D341Med (cell line): Measurements from ENCODE around the gene EIF3B.
"Not testable (repeated sequence)": the region's sequence is repeated elsewhere in the genome, so short reads cannot be mapped to it uniquely, and the experiment has no call there.

Experiments
- DNase-seq: peaks from one replicate; pipeline ENCODE4 v3.0.0; 2012; ENCODE audit warnings: low spot score

The EIF3B gene

DNA sequence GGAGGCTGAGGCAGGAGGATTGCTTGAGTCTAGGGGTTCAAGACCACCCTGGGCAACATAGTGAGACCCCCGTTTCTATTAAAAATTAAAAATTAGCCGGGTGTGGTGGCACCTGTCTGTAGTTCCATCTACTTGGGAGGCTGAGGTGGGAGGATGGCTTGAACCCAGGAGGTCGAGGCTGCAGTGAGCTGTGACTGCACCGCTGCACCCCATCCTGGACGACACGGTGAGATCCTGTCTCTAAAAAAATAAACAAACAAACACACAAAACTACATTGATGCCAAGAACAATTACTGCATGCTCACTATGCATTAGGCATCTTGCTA is 48.0 kb downstream of the EIF3B start:
- no peak for DNase-seq

DNA sequence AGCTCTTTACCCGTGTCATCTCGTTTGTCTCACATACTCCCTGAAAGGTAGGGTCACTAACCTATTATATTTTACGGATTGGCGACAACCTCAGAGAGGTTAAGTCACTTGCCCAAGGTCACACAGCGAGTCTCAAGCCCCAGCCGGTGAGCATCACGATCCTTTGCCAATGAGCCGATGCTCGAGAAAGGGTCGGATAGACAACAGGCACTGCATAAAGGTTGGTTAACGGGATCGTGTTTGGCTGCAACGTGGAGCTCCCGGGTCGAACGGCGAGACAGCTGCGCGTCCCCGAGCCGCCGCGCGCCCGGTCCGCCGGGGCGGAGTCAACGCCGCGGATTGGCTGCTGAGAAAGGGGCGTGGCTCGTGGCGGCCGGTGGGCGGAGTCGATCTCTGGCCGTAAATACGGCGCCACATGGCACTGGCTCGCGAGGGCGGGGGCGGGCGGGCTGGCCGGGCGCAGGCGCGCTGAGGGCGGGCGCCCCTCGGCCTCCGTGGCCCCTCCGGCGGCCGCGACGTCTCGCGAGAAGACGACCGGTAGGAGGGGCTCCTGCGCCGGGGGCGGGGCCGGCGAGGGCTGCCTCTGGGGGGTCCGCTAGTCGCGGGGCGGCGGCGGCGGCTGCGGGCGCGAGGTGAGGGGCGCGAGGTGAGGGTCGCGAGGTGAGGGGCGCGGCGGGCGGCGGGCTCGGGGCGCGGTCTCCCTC is 48.5 kb downstream of the EIF3B start, which contains the start of gene CHST12:
CHST12 (plus strand) TSS at position 598 of the 704 bp plus-strand sequence. CDS start 29,029 bp downstream, outside the sequence.
- DNase-seq: peak; percentile 100

DNA sequence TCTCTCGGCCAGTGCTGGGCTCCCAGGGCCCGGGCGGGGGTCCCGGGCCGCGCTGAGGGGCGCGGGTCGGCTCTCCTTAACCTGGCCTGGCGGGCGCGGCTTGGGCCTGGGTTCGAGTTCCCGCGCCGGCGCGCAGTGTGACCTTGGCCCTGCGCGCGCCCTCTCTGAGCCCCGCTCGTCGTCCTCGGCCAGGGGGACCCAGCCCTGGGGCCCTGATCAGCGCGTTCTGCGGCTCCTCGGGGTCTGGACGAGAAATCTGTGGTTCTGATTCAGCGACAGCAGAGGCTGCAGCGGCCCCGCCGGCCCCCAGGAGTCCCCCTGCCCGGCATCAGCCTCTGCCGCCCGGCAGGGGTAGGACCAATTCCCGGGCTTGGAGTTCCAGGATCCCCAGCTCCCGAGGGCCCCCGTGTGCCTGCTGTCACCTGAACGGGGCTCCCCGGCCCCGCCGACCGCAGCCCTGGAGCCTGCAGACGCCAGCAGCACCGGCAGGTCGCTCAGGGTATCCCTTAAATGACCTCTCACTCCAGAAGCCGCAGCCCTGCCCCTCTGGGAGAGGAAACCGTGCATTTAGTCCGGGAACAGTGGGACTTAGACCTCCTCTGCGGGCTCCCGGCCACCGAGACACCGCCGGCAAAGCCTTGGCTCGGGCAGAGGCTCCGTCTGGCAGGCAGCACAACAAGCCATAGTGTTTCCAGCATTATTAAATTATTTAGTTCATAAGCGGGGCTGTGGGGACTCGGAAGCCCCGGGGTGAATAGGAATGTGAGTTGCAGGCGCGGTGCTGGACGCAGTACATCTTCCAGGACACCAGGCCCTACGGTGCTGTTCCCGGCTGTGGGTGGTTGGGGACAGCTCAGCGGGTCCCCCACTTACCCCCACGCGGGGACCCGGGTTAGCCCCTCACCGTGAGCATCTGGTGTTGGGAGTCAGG is 49.4 kb downstream of the EIF3B start:
- peak; percentile 70 for DNase-seq

DNA sequence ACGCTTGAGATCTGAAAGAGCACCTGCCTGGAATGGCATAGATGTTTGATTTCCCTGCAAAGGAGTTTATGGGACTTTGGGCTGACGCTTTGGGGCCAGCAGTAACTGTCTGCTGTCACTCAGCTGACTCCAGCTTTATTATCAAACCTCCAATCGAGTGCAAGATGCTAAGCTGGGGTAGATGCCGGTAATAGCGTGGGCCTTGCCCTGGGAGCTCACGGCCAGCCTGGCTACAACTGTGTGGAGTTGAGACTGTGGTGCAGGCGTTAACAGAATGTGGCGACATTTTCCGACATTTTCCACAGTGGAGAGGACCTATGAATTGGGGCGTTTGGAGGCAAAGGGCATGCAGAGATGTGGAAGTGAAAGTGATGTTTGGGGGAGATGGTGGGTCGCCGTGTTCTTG is 50.1 kb downstream of the EIF3B start:
- DNase-seq: no peak

DNA sequence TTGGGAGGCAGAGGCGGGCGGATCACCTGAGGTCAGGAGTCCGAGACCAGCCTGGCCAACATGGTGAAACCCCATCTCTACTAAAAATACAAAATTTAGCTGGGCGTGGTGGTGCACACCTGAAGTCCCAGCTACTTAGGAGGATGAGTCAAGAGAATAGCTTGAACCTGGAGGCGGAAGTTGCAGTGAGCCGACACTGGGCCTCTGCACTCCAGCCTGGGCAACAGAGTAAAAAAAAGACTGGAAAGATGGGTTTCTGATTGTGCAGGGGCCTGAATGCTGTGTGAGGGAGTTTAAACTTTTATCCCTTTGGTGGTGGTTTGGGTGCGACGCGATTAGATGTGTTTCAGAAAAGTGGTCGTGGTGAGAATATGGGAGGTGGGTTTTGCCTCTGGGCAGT is 50.6 kb downstream of the EIF3B start:
- no peak for DNase-seq

DNA sequence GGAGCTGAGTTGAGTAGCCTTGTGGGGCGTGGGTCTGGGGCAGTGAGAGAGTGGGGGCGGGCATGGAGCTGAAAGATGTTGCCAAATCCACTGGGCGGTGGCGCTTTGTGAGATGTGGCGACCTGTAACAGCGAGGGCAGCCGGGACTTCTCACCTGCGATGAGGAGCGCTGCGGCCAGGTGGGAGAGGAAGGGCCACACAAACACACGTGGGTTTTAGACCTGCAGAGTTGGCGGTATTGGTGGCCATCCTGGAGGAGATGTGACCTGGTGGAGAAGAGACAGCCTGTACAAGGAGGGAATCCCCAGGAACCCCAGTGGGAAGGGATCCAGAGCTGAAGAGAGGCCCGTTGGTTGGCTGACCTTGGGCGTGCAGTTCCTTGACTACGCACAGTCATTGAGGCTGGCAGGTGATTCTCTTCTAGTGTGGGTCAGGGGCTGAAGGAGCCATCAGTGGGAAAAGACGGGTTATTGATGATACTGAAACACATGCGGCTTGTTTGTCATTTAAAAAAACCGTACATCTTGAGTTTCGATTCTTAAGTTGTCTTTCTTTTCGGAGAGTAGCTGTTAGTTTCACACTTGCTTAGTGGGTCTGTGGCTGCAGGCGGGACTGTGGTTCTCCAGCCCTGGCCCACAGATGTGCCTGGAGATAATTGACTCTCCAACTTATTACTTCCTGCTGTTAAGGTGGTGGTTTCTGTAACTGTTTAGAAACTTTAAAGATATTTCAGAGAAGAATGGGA is 51.1 kb downstream of the EIF3B start:
- DNase-seq: no peak

DNA sequence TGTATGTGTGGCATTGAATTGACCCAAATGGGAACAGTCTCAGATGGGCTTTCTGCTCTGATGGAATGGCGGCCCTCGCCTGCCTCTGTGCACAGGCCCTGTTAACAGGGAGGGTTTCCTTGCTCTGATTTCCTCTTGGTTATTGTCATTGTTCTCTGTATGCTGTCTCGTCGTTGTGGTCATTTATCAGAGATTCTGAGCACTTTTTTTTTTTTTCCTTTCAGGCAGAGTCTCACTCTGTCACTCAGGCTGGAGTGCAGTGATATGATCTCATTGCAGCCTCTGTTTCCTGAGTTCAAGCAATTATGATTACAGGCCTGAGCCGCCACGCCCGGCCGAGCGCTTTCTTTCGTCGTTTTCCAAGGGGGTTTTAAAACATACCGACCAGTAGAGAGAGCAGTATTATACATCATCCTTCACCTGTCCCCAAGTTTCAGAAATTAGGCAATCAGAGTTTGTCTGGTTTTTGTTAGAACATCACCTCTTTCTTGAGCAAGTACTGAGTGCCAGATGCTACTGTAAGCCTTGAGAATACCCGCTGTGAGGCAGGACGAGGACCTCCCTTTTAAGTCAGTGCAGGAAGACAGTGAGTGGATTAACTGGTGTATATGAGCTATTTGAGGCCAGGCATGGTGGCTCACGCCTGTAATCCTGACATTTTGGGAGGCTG is 55.3 kb downstream of the EIF3B start:
- no peak for DNase-seq

DNA sequence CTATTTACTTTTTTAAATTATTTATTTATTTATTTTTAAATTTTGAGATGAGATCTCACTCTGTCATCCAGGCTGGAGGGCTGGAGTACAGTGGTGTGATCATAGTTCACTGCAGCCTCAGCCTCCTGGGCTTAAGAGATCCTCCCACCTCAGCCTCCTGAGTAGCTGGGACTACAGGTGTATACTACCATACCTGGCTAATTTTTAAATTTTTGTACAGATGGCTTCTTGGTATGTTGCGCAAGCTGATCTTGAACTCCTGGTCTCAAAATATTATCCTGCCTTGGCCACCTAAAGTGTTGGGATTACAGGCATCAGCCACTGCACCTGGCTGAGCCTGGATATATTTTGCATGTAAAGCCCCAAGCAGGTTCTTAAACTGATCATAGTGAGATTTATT is 56.4 kb downstream of the EIF3B start:
- DNase-seq: no peak

DNA sequence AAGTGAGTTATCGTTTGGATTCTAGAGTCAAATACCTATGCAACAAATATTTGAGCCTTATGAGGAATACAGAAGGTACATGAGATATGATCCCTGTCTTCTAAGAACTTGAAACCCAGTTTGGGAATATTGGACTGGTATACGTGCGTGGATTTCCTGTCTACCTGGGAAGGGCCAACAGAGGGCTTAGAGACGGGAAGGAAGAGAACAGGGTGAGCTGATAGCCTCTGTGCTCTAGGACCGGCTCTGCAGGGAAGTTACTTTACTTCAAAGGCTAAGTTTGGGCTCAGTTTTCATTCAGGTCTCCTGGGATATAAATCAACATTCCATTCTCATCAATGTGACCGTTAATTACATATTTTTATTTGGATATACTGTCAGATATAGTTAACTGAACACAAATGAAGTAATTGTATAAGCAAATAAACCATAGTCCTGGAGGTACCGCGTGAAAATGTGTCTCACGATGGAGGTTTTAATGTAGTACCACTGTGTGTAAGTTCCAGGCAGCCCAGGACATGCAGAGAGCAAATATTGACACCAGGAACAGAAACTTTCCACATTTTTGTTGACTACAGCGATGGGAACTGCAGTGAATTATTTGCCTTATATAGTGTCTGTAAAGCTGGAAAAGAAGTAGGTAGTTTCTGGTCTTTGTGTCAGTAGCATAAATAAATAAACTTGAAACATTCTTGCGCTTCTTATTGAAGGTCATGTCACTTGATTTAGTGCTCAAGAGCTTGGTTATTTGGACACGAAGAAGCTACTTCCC is 57.4 kb downstream of the EIF3B start:
- DNase-seq: no peak

DNA sequence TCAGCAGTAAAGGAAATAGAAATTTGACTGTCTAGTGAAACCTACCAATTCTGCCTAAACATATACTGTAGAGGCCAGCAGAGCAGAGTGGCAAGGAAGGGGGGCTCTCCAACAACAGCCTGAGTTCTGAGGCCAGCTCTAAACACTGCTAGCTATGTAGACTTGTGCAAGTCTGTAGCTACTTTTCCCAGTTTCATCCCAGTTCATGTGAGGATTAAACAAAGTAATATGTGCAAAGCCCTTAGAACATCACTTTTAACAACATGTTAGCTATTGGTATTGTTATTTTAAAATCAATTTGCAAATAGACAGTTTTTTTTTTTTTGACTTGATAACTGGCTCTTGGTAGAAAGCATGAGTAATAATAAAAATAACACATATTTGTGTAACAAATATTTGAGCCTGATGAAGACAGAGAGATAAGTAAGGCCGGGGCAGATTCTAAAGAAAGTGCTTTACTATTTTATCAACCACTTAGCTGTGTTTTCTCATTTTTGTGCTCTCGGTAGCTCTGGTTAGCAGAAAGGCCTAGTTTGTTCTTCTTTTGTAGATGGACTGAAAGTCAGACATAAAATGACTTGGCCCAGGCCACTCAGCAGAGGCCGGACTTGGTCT is 58.1 kb downstream of the EIF3B start:
- no peak for DNase-seq

DNA sequence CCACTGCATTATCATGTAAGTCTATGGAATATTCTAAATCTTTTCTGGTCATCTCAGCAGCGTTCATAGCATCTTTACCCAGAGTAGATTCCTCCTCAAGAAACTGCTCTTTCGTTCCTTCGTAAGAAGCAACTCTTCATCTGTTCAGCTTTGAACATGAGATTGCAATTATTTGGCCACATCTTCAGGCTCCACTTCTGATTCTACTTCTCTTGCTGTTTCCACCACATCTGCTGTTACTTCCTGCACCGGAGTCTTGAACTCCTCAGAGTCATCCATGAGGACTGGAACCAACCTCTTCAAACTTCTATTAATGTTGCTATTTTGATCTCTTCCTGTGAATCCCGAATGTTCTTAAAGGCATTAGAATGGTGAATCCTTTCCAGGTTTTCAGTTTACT is 61.4 kb downstream of the EIF3B start:
- no peak for DNase-seq

DNA sequence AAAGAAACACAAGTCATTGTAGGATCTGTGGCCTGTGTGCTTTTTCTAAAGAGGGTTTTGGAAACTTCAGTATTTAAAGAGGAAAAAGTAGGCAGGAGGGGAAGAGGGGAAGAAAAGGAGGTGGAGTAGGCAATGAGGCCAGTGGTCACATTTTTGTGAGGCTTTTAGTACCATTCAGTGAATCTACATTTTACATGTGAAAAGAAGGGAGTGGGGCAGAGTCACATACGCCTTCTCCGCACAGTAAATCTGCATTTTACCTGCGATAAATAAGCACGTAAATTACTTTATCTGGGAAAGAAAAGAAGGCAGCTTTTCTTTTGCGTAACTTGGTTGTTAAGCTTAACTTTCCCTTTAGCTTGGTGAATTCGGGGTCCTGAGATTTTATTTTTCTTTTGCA is 62.0 kb downstream of the EIF3B start:
- DNase-seq: no peak

DNA sequence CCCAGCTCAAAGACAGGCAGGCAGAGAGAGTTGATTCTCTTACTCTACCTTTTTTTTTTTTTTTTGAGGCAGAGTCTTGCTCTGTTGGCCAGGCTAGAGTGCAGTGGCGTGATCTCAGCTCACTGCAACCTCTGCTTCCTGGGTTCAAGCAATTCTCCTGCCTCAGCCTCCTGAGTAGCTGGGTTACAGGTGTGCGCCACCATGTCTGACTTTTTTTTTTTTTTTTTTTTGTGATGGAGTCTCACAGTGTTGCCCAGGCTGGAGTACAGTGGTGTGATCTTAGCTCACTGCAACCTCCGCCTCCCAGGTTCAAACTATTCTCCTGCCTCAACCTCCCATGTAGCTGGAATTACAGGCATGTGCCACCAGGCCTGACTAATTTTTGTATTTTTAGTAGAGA is 62.6 kb downstream of the EIF3B start:
- not testable (repeated sequence) for DNase-seq

DNA sequence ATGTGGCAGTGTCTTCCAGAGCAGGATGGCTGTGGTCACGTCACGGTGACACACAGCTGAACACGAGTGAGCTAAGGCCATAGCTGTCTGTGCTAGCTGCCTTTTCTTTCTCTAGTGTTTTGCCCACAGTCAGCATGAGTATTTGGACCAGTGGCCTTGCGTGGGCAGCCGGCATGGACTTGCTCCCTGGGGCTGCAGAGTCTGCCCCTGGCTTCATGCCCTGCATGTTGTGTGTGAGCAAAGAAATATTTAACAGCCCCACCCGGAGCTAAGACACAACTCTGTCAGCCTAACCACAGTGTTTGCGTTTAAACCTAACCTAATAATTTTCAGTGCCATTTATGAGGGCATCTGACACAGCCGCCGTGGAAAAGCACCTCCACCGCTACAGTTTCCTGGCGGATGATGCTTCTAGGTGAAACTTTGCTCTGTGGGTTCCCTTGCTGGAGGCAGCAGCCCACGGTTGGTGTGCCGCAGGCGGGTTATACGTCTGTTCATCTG is 63.4 kb downstream of the EIF3B start:
- DNase-seq: no peak

DNA sequence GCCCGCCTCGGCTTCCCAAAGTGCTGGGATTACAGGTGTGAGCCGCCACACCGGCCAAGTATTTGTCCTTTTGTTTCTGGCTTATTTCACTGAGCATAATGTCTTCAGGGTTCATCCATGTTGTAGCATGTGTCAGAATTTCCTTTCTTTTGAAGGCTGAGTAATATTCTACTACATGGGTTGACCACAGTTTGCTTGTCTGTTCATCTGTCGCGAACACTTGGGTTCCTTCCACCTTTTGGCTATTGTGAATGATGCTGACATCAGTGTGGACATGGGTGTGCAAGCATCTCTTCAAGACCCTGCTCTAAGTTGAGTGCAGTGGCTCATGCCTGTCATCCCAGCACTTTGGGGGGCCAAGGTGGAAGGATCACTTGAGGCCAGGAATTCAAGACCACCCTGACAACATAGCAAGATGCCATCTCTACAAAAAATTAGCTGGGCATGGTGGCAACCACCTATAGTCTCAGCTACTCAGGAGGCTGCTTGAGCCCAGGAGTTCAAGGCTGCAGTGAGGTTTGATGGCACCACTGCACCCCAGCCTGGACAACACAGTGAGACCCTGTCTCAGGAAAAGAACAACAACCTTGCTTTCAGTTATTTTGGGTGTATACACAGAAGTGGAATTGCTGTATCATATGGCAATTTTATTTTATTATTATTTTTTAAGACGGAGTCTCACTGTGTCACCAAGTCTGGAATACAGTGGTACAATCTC is 65.7 kb downstream of the EIF3B start:
- DNase-seq: no peak

DNA sequence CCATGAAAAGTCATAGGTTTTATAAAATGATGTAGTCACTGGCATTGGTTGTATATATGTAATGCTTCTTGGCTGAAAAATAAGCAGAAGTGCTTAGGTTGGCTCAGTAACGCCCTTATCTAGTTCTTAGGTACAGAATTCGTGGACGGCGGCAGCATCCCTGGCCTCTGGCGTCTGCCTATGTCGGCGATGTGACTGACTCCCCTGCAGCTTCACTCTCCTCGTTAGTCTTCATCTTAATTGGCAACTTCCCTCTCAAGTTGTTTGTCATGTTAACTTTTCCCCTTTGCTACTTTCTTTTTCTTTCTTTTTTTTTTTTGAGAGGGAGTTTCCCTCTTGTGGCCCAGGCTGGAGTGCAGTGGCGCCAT is 67.3 kb downstream of the EIF3B start:
- no peak for DNase-seq

DNA sequence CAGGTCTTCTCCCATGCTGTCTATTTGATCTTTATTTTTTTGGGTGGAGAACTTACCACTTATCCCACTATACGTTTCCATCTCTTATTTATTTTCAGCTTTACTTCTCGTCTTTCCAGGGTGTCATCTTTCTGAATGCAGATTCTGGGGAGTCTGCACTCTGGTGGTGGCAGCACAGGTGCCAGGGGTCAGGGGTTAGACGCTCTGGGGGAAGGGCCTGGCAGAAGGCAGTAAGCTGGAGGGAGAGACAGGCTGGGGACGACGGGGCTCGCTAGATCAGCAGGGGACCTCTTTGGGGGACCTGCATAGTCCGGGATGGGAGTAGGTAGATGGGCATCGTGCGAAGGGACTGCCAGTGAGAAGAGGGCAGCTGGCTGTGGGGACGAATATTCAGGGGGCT is 71.1 kb downstream of the EIF3B start:
- DNase-seq: no peak
